Fibroblast of lung (primary cell): ENCODE results near the gene FTO. TPM values are rescaled to one million over a fixed set of nuclear protein-coding genes. Genes with fewer than 3 reads are reported as not detected.
A peak's percentile ranks its signal among the peaks of the same experiment; 100 is the strongest.

ENCODE experiments used
- DNase-seq, 2 donors: peaks; one replicate each; pipeline versions ENCODE4 v3.0.0 to v3.0.0-alpha.2; 2010; ENCODE audit warnings: low read depth in 2 of 2
- H2AFZ ChIP-seq: 2 replicates; pipeline ENCODE4 v1.5.1; 2012; ENCODE audit warnings: low read length, control low read depth, inconsistent platforms
- H3K27ac ChIP-seq: 2 replicates; pipeline ENCODE4 v1.5.1; 2011; ENCODE audit warnings: low read length, control low read depth; ENCODE audit not compliant: insufficient read depth
- H3K27me3 ChIP-seq: 2 replicates; pipeline ENCODE4 v1.5.1; 2011; ENCODE audit warnings: mild to moderate bottlenecking, low read length; ENCODE audit not compliant: control insufficient read depth, insufficient read depth
- H3K36me3 ChIP-seq: 2 replicates; pipeline ENCODE4 v1.5.1; 2011; ENCODE audit warnings: low read length; ENCODE audit not compliant: control insufficient read depth, insufficient read depth
- H3K4me1 ChIP-seq: 2 replicates; pipeline ENCODE4 v1.5.1; 2011; ENCODE audit warnings: low read length; ENCODE audit not compliant: control insufficient read depth, insufficient read depth; ENCODE audit errors: extremely low read depth
- H3K4me2 ChIP-seq: 2 replicates; pipeline ENCODE4 v1.5.1; 2011; ENCODE audit warnings: low read length, control low read depth; ENCODE audit not compliant: insufficient read depth; ENCODE audit errors: extremely low read depth
- H3K4me3 ChIP-seq, 4 experiments: fragments of 200-600 bp in 1 of 4; sonication (generic) in 1 of 4; replicated peaks in 1 of 4; 2 replicates each; pipeline ENCODE4 v1.5.1; 2011 to 2016; ENCODE audit warnings: low read length in 4 of 4, low read depth in 3 of 4, mild to moderate bottlenecking in 3 of 4, control low read depth in 2 of 4, inconsistent platforms in 1 of 4, mixed read lengths in 1 of 4; ENCODE audit not compliant: insufficient read depth in 1 of 4; ENCODE audit errors: control extremely low read depth in 1 of 4
- H3K79me2 ChIP-seq: 2 replicates; pipeline ENCODE4 v1.5.1; 2012; ENCODE audit warnings: mild to moderate bottlenecking, low read length, inconsistent platforms; ENCODE audit not compliant: control insufficient read depth, insufficient read depth
- H3K9ac ChIP-seq: 2 replicates; pipeline ENCODE4 v1.5.1; 2011; ENCODE audit warnings: mild to moderate bottlenecking, low read length, control low read depth; ENCODE audit not compliant: insufficient read depth
- H3K9me3 ChIP-seq: 2 replicates; pipeline ENCODE4 v1.5.1; 2012; ENCODE audit warnings: low read depth, low read length; ENCODE audit not compliant: control insufficient read depth, insufficient read depth
- H4K20me1 ChIP-seq: 2 replicates; pipeline ENCODE4 v1.5.1; 2011; ENCODE audit warnings: low read length; ENCODE audit not compliant: control insufficient read depth, insufficient read depth; ENCODE audit errors: extremely low read depth
- CTCF ChIP-seq, 2 donors: IDR thresholded peaks in 1 of 2; conservative IDR thresholded peaks in 1 of 2; 1 replicate in 1 of 2; 2 replicates in 1 of 2; pipeline ENCODE4 v1.5.1; 2011 to 2012; ENCODE audit warnings: low read length in 2 of 2, control low read depth in 1 of 2, inconsistent platforms in 1 of 2, low read depth in 1 of 2, mild to moderate bottlenecking in 1 of 2
- EZH2 ChIP-seq: IDR thresholded peaks from 2 replicates; pipeline ENCODE4 v1.5.1; 2012; ENCODE audit warnings: low read length, control low read depth, mild to moderate bottlenecking; ENCODE audit errors: missing control alignments
- polyA plus RNA-seq, 2 donors: library from polyadenylated mRNA; depleted of rRNA in 1 of 2; stranded (reverse) in 1 of 2; unstranded in 1 of 2; fragments of >200 nt; gene quantifications; 2 replicates each; pipeline ENCODE4 v1.2.1, GENCODE V29; 2011 to 2012; ENCODE audit warnings: missing spikeins in 1 of 2
- total RNA-seq: library from RNA; depleted of rRNA; stranded (reverse); fragments of >200 nt; gene quantifications from 2 replicates; pipeline ENCODE4 v1.2.1, GENCODE V29; 2014

Gene FTO
- total and polyA plus RNA-seq, 2 donors (not counting 1 experiment from before 2014, with no cell fraction given), result 61.1 to 97.6 TPM

GRCh38 chr16:53913920-53914319 is 210.0 kb downstream of the FTO start:
- no peak for DNase-seq
- Histone ChIP-seq H3K4me2 (no peak overlapping the region), H3K36me3 (no peaks in the 10 kb centered on the region), H2AFZ (no peak overlapping the region), H3K27me3 (no peaks in the 10 kb centered on the region), H3K9ac (no peak overlapping the region), H3K4me3 (no peak overlapping the region), H4K20me1 (no peaks in the 10 kb centered on the region), H3K79me2 (no peaks in the 10 kb centered on the region), H3K27ac (no peak overlapping the region), H3K9me3 (no peaks in the 10 kb centered on the region), H3K4me1 (peaks cover 5% of the 10 kb centered on the region)
- no peak for TF ChIP-seq CTCF (conservative IDR thresholded peaks at IDR 0.05 in 1 of 2, IDR thresholded peaks at IDR 0.05 in 1 of 2; ENCODE audit: low read depth in 1 of 2, low read length in 2 of 2)
- TF ChIP-seq EZH2, result no peak

- Histone ChIP-seq H3K27me3 (no peaks in the 10 kb centered on the region), H3K79me2 (no peaks in the 10 kb centered on the region), H3K4me2 (no peak overlapping the region), H4K20me1 (no peaks in the 10 kb centered on the region), H3K4me1 (peaks cover 5% of the 10 kb centered on the region), H2AFZ (no peak overlapping the region), H3K27ac (no peak overlapping the region), H3K9ac (no peak overlapping the region), H3K9me3 (no peaks in the 10 kb centered on the region), H3K4me3 (no peak overlapping the region), H3K36me3 (no peaks in the 10 kb centered on the region)
- no peak for DNase-seq
- TF ChIP-seq CTCF (conservative IDR thresholded peaks at IDR 0.05 in 1 of 2, IDR thresholded peaks at IDR 0.05 in 1 of 2; ENCODE audit: low read depth in 1 of 2, low read length in 2 of 2) (no peak), EZH2 (no peak)
Measured at GRCh38 chr16:53914736-53915135, 210.8 kb downstream of the FTO start.

GRCh38 chr16:53915452-53916160 is 211.7 kb downstream of the FTO start:
- Histone ChIP-seq H3K9me3 (no peaks in the 10 kb centered on the region), H3K36me3 (no peaks in the 10 kb centered on the region), H3K27me3 (no peaks in the 10 kb centered on the region), H3K4me3 (no peak overlapping the region), H2AFZ (no peak overlapping the region), H3K4me2 (no peak overlapping the region), H3K9ac (no peak overlapping the region), H4K20me1 (no peaks in the 10 kb centered on the region), H3K27ac (no peak overlapping the region), H3K4me1 (peaks cover 5% of the 10 kb centered on the region), H3K79me2 (no peaks in the 10 kb centered on the region)
- DNase-seq, result peak in 1 of 2 donors; percentile 70
- TF ChIP-seq EZH2 (no peak), CTCF (conservative IDR thresholded peaks at IDR 0.05 in 1 of 2, IDR thresholded peaks at IDR 0.05 in 1 of 2; ENCODE audit: low read depth in 1 of 2, low read length in 2 of 2) (no peak)
